ENCODE results near the gene GPC6. TPM values are rescaled to one million over a fixed set of nuclear protein-coding genes. Genes with fewer than 3 reads are reported as not detected.

GPC6 gene
- polyA plus RNA-seq, 10 donors, result 8.0 to 21.9 (median 15.3) TPM

- no peak for DNase-seq
These were observed 737.5 kb downstream of the GPC6 start for GRCh38 chr13:93964146-93964512.

- no peak for DNase-seq
These were observed 739.0 kb downstream of the GPC6 start for GRCh38 chr13:93965587-93965986.

GRCh38 chr13:93966267-93966936 lies 739.8 kb downstream of the GPC6 start:
- no peak for DNase-seq

- DNase-seq, result no peak
These were observed 740.7 kb downstream of the GPC6 start for GRCh38 chr13:93967286-93967685.

- no peak for DNase-seq
These were observed 748.6 kb downstream of the GPC6 start for GRCh38 chr13:93975242-93975641.

GRCh38 chr13:93976528-93976927 lies 749.9 kb downstream of the GPC6 start:
- DNase-seq, result no peak

- DNase-seq, result no peak
These were observed 751.4 kb downstream of the GPC6 start for GRCh38 chr13:93977986-93978385.

GRCh38 chr13:93981426-93981977 lies 754.9 kb downstream of the GPC6 start:
- DNase-seq, result peak in 1 of 3 donors; percentile 18

GRCh38 chr13:93982179-93982918 lies 755.7 kb downstream of the GPC6 start:
- peak in 2 of 3 donors; percentile 17 to 48 for DNase-seq

- DNase-seq, result no peak
These were observed 757.4 kb downstream of the GPC6 start for GRCh38 chr13:93984052-93984451.

GRCh38 chr13:93984876-93985275 lies 758.3 kb downstream of the GPC6 start:
- DNase-seq, result no peak

GRCh38 chr13:93987458-93987857 lies 760.9 kb downstream of the GPC6 start:
- no peak for DNase-seq

GRCh38 chr13:93991569-93991968 lies 765.0 kb downstream of the GPC6 start:
- DNase-seq, result no peak

GRCh38 chr13:93996481-93996880 lies 769.9 kb downstream of the GPC6 start:
- DNase-seq, result no peak

GRCh38 chr13:94006296-94006695 lies 779.7 kb downstream of the GPC6 start:
- DNase-seq, result no peak

- DNase-seq, result no peak
These were observed 780.5 kb downstream of the GPC6 start for GRCh38 chr13:94007072-94007471.

GRCh38 chr13:94009701-94010100 lies 783.1 kb downstream of the GPC6 start:
- peak in 1 of 3 donors; percentile 5 for DNase-seq

GRCh38 chr13:94014461-94014860 lies 787.9 kb downstream of the GPC6 start:
- DNase-seq, result no peak

- DNase-seq, result no peak
These were observed 793.8 kb downstream of the GPC6 start for GRCh38 chr13:94020426-94020825.

GRCh38 chr13:94020833-94021232 lies 794.2 kb downstream of the GPC6 start:
- peak in 1 of 3 donors; percentile 20 for DNase-seq

GRCh38 chr13:94028234-94028633 lies 801.6 kb downstream of the GPC6 start:
- no peak for DNase-seq

- no peak for DNase-seq
These were observed 802.0 kb downstream of the GPC6 start for GRCh38 chr13:94028650-94029049.

GRCh38 chr13:94030415-94031119 lies 804.0 kb downstream of the GPC6 start:
- no peak for DNase-seq
